ENCODE results near the gene NEDD4L. TPM values are rescaled to one million over a fixed set of nuclear protein-coding genes. Genes with fewer than 3 reads are reported as not detected.

Gene NEDD4L
- total RNA-seq, 1 donor from 2014 or later, result 162 TPM

DNA sequence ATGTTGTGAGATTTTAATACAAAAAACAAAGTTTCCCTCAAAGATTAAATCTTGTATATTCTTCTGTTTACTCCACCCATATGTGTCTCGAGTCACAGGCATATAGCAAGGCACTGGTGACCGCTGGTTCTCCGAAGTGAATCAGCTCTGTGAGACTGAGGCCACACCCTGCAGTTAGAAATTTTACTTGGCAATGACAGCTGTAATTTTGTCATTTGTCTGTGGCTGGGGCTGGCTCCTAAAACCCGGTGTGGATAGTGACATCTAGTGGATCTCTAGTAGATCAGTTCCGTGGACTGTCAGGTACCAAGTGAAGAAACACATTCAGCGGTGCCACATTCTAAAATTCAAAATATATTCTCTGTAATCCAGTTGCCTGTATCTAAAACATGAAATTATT lies 278.0 kb downstream of the NEDD4L start:
- H3K27me3 Mint-ChIP-seq, result no peaks in the 10 kb centered on the region
- TF ChIP-seq, protein P1, sequence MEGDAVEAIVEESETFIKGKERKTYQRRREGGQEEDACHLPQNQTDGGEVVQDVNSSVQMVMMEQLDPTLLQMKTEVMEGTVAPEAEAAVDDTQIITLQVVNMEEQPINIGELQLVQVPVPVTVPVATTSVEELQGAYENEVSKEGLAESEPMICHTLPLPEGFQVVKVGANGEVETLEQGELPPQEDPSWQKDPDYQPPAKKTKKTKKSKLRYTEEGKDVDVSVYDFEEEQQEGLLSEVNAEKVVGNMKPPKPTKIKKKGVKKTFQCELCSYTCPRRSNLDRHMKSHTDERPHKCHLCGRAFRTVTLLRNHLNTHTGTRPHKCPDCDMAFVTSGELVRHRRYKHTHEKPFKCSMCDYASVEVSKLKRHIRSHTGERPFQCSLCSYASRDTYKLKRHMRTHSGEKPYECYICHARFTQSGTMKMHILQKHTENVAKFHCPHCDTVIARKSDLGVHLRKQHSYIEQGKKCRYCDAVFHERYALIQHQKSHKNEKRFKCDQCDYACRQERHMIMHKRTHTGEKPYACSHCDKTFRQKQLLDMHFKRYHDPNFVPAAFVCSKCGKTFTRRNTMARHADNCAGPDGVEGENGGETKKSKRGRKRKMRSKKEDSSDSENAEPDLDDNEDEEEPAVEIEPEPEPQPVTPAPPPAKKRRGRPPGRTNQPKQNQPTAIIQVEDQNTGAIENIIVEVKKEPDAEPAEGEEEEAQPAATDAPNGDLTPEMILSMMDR (IDR thresholded peaks at IDR 0.05; ENCODE audit: unreplicated experiment), result peak; percentile 40
- H3K4me1 Mint-ChIP-seq (ENCODE audit: low read depth), result peaks cover 4% of the 10 kb centered on the region
- no peak overlapping the region for H3K4me3 Mint-ChIP-seq (ENCODE audit: low read depth)
- no peak for DNase-seq (ENCODE audit: low spot score, unreplicated experiment)
- H3K9me3 Mint-ChIP-seq (ENCODE audit: low read depth), result no peaks in the 10 kb centered on the region
- no peak overlapping the region for H3K27ac Mint-ChIP-seq
- H3K36me3 Mint-ChIP-seq (ENCODE audit: insufficient read depth), result peaks cover 18% of the 10 kb centered on the region

DNA sequence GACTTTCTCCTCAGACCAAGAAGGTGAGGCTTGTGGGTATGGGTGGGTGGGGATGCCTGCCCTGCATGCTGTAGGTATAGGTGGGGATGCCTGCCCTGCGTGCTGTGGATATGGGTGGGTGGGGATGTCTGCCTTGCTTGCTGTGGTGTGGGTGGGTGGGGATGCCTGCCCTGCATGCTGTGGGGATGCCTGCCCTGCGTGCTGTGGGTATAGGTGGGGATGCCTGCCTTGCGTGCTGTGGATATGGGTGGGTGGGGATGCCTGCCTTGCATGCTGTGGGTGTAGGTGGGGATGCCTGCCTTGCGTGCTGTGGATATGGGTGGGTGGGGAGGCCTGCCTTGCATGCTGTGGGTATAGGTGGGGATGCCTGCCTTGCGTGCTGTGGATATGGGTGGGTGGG lies 278.4 kb downstream of the NEDD4L start:
- no peak overlapping the region for H3K27ac Mint-ChIP-seq
- peaks cover 21% of the 10 kb centered on the region for H3K36me3 Mint-ChIP-seq (ENCODE audit: insufficient read depth)
- TF ChIP-seq, protein P1 (IDR thresholded peaks at IDR 0.05; ENCODE audit: unreplicated experiment), result no peak
- DNase-seq (ENCODE audit: low spot score, unreplicated experiment), result no peak
- peaks cover 4% of the 10 kb centered on the region for H3K4me1 Mint-ChIP-seq (ENCODE audit: low read depth)
- no peak overlapping the region for H3K4me3 Mint-ChIP-seq (ENCODE audit: low read depth)
- no peaks in the 10 kb centered on the region for H3K27me3 Mint-ChIP-seq
- no peaks in the 10 kb centered on the region for H3K9me3 Mint-ChIP-seq (ENCODE audit: low read depth)

DNA sequence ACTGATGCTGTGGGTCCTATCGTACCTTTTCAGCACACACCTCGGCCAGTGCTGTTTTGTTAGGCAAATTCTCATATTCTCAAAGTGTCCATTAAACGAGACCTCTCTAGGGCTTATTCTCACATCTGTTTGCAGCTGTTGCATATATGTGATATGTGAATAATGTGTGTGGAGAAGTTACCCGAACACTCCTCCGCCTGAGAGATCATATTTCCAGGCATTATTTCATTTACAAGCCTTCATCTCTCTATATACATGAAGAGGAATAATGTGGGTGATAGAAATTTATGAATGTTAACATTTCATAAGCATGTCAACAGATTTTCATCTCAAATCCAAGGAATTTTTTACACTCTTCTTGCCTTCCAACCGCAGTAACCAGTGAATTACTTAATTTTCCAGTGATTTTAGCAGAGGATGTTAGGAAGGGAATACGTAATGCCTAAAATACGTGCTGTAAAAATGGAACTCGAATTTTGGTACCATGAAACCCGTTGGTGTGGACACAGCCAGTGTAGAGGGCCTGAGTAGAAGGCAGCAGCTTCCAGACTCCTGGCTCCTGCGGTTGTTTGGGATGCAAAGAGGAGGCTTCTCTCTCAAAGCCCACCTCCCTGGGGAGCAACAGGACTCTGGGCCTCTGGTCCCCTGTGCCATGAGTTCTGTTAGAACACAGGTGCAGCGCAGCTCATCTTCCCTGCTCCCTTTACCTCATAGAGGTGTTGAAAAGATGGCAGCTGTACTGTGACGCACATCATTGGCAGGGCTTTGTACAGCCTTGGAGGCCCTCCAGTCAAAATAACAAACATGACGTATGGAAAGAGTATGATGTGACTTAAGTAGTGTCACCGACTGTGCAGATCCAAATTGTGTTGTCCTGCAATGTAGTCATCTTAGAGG lies 280.1 kb downstream of the NEDD4L start:
- no peak for DNase-seq (ENCODE audit: low spot score, unreplicated experiment)
- H3K4me3 Mint-ChIP-seq (ENCODE audit: low read depth), result no peak overlapping the region
- H3K27me3 Mint-ChIP-seq, result no peaks in the 10 kb centered on the region
- H3K27ac Mint-ChIP-seq, result no peak overlapping the region
- peaks cover 25% of the 10 kb centered on the region for H3K36me3 Mint-ChIP-seq (ENCODE audit: insufficient read depth)
- TF ChIP-seq, protein P1 (IDR thresholded peaks at IDR 0.05; ENCODE audit: unreplicated experiment), result no peak
- H3K4me1 Mint-ChIP-seq (ENCODE audit: low read depth), result peaks cover 4% of the 10 kb centered on the region
- H3K9me3 Mint-ChIP-seq (ENCODE audit: low read depth), result no peaks in the 10 kb centered on the region

DNA sequence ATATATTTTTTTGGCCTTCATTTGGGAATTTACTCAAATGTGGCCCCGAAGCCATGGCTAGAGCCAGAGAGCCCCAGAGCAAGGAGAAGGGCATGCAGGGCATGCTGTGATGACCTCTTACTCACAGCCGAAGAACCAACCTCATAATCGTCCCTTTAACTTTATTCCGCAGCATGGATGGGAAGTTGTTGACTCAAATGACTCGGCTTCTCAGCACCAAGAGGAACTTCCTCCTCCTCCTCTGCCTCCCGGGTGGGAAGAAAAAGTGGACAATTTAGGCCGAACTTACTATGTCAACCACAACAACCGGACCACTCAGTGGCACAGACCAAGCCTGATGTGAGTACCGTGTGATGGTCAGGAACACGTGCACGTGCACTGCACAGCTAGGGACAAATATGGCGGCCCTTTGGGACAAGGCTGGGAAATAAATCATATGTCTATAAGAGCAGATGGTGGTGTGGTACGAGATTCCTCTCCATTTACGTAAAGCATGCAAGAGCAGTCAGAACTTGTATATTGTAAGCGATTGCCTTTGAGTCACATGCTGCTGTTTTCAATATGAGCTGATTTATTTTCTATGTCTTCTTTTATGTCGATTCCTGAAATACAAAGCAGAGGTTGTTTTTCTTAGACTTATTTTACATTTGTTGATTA lies 280.9 kb downstream of the NEDD4L start:
- Mint-ChIP-seq H3K9me3 (ENCODE audit: low read depth) (no peaks in the 10 kb centered on the region), H3K4me3 (ENCODE audit: low read depth) (no peak overlapping the region), H3K36me3 (ENCODE audit: insufficient read depth) (peaks cover 26% of the 10 kb centered on the region), H3K27me3 (no peaks in the 10 kb centered on the region), H3K4me1 (ENCODE audit: low read depth) (peaks cover 4% of the 10 kb centered on the region), H3K27ac (peak overlapping the region; percentile 16)
- DNase-seq (ENCODE audit: low spot score, unreplicated experiment), result no peak
- TF ChIP-seq, protein P1 (IDR thresholded peaks at IDR 0.05; ENCODE audit: unreplicated experiment), result no peak

DNA sequence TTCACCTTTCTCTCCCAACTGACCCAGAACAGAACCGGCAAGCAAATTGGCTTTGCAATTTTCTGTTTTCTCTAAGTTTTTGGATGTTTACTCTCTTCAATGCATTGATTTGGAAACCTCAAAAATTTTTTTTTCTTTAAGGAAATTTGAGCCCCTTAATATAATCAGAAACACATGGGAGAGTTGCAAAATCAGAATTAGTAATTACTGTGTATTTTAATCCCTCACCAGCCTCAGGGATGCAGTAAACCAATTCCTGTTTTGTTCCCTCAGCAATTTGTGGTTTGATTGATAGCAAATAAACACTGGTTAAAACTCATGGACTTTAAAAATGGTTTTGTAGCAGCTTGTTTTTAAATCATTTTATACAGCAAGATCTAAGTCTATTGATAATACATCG lies 281.5 kb downstream of the NEDD4L start:
- no peak overlapping the region for H3K4me3 Mint-ChIP-seq (ENCODE audit: low read depth)
- TF ChIP-seq, protein P1 (IDR thresholded peaks at IDR 0.05; ENCODE audit: unreplicated experiment), result no peak
- H3K27me3 Mint-ChIP-seq, result no peaks in the 10 kb centered on the region
- no peak for DNase-seq (ENCODE audit: low spot score, unreplicated experiment)
- H3K9me3 Mint-ChIP-seq (ENCODE audit: low read depth), result no peaks in the 10 kb centered on the region
- peaks cover 4% of the 10 kb centered on the region for H3K4me1 Mint-ChIP-seq (ENCODE audit: low read depth)
- H3K36me3 Mint-ChIP-seq (ENCODE audit: insufficient read depth), result peaks cover 26% of the 10 kb centered on the region
- H3K27ac Mint-ChIP-seq, result no peak overlapping the region
